DMS 273 (cell line): ENCODE results near the gene C22orf42.
"Not testable (repeated sequence)": the region's sequence is repeated elsewhere in the genome, so short reads cannot be mapped to it uniquely, and the experiment has no call there.

Experiments
- DNase-seq: peaks from one replicate; lab custom pipeline; 2025; ENCODE audit not compliant: unreplicated experiment; lab: John Stamatoyannopoulos, UW

Gene C22orf42

GRCh38 chr22:32158712-32159533 is at the start of gene C22orf42:
Gene C22orf42 (minus strand): TSS chr22:32159303. CDS start chr22:32159215, 88 bp downstream.
- no peak for DNase-seq

GRCh38 chr22:32208681-32209080 is 49.6 kb upstream of the C22orf42 start:
- no peak for DNase-seq

- DNase-seq = no peak
These were observed 48.9 kb upstream of the C22orf42 start for GRCh38 chr22:32207971-32208480.

- DNase-seq = peak; percentile 45
These were observed 48.0 kb upstream of the C22orf42 start for GRCh38 chr22:32206774-32207758.

- DNase-seq = peak; percentile 17
These were observed 47.1 kb upstream of the C22orf42 start for GRCh38 chr22:32205974-32206773.

GRCh38 chr22:32204856-32205722 is 46.0 kb upstream of the C22orf42 start, which contains the start of gene RFPL2:
Gene RFPL2 (minus strand): TSS chr22:32205073. CDS start chr22:32202451, 2,622 bp downstream.
- peak; percentile 87 for DNase-seq

GRCh38 chr22:32204040-32204855 is 45.1 kb upstream of the C22orf42 start:
- peak; percentile 85 for DNase-seq

GRCh38 chr22:32203181-32204039 is 44.3 kb upstream of the C22orf42 start:
- DNase-seq = peak; percentile 38

- DNase-seq = peak; percentile 62
These were observed 43.6 kb upstream of the C22orf42 start for GRCh38 chr22:32202539-32203180.

- DNase-seq = no peak
These were observed 43.0 kb upstream of the C22orf42 start for GRCh38 chr22:32202161-32202538.

- no peak for DNase-seq
These were observed 41.6 kb upstream of the C22orf42 start for GRCh38 chr22:32200752-32201151.

- DNase-seq = no peak
These were observed 40.9 kb upstream of the C22orf42 start for GRCh38 chr22:32199961-32200360.

GRCh38 chr22:32199341-32199740 is 40.2 kb upstream of the C22orf42 start:
- no peak for DNase-seq

GRCh38 chr22:32197553-32198226 is 38.6 kb upstream of the C22orf42 start:
- not testable (repeated sequence) for DNase-seq

GRCh38 chr22:32195900-32196299 is 36.8 kb upstream of the C22orf42 start:
- DNase-seq = not testable (repeated sequence)

GRCh38 chr22:32193346-32193745 is 34.2 kb upstream of the C22orf42 start:
- DNase-seq = not testable (repeated sequence)

GRCh38 chr22:32191021-32191420 is 31.9 kb upstream of the C22orf42 start:
- DNase-seq = not testable (repeated sequence)
